IPS-18a (cell line): ENCODE measurements around the gene MAL.

ENCODE experiments used
- H3K27ac ChIP-seq: one replicate; pipeline ENCODE4 v1.5.1; 2013; ENCODE audit warnings: low read length
- H3K27me3 ChIP-seq: one replicate; pipeline ENCODE4 v1.6.1; 2013; ENCODE audit warnings: mild to moderate bottlenecking, low read length; ENCODE audit not compliant: control insufficient read depth, insufficient read depth
- H3K36me3 ChIP-seq: one replicate; pipeline ENCODE4 v1.6.1; 2013; ENCODE audit warnings: low read depth, low read length; ENCODE audit not compliant: control insufficient read depth
- H3K4me1 ChIP-seq: one replicate; pipeline ENCODE4 v1.6.1; 2013; ENCODE audit warnings: low read depth, low read length; ENCODE audit not compliant: control insufficient read depth
- H3K4me3 ChIP-seq: one replicate; pipeline ENCODE4 v1.5.1; 2013; ENCODE audit warnings: low read length
- H3K9ac ChIP-seq: one replicate; pipeline ENCODE4 v1.6.1; 2013; ENCODE audit warnings: mild to moderate bottlenecking, low read length, moderate library complexity
- H3K9me3 ChIP-seq: one replicate; pipeline ENCODE4 v1.6.1; 2013; ENCODE audit warnings: low read depth, low read length; ENCODE audit not compliant: control insufficient read depth

MAL gene

GRCh38 chr2:95047629-95048510, 22.4 kb downstream of the MAL start:
- H3K36me3 ChIP-seq = no peaks in the 10 kb centered on the region
- no peaks in the 10 kb centered on the region for H3K9me3 ChIP-seq
- no peak overlapping the region for H3K9ac ChIP-seq
- H3K27me3 ChIP-seq = no peaks in the 10 kb centered on the region
- no peak overlapping the region for H3K27ac ChIP-seq
- H3K4me3 ChIP-seq = no peak overlapping the region
- no peaks in the 10 kb centered on the region for H3K4me1 ChIP-seq

GRCh38 chr2:95048825-95049682, 23.5 kb downstream of the MAL start:
- no peaks in the 10 kb centered on the region for H3K36me3 ChIP-seq
- H3K27ac ChIP-seq = no peak overlapping the region
- no peaks in the 10 kb centered on the region for H3K27me3 ChIP-seq
- no peak overlapping the region for H3K9ac ChIP-seq
- H3K4me1 ChIP-seq = no peaks in the 10 kb centered on the region
- H3K4me3 ChIP-seq = no peak overlapping the region
- no peaks in the 10 kb centered on the region for H3K9me3 ChIP-seq

GRCh38 chr2:95049683-95049955, 24.1 kb downstream of the MAL start:
- no peaks in the 10 kb centered on the region for H3K27me3 ChIP-seq
- no peaks in the 10 kb centered on the region for H3K4me1 ChIP-seq
- no peaks in the 10 kb centered on the region for H3K36me3 ChIP-seq
- no peak overlapping the region for H3K9ac ChIP-seq
- no peaks in the 10 kb centered on the region for H3K9me3 ChIP-seq
- no peak overlapping the region for H3K27ac ChIP-seq
- H3K4me3 ChIP-seq = no peak overlapping the region

GRCh38 chr2:95049961-95050360, 24.5 kb downstream of the MAL start:
- H3K27ac ChIP-seq = no peak overlapping the region
- H3K36me3 ChIP-seq = no peaks in the 10 kb centered on the region
- H3K27me3 ChIP-seq = no peaks in the 10 kb centered on the region

GRCh38 chr2:95050385-95051300, 25.1 kb downstream of the MAL start:
- H3K27me3 ChIP-seq = no peaks in the 10 kb centered on the region
- no peak overlapping the region for H3K4me3 ChIP-seq
- no peaks in the 10 kb centered on the region for H3K36me3 ChIP-seq
- no peak overlapping the region for H3K27ac ChIP-seq
- no peaks in the 10 kb centered on the region for H3K9me3 ChIP-seq
- H3K9ac ChIP-seq = no peak overlapping the region
- H3K4me1 ChIP-seq = no peaks in the 10 kb centered on the region

More at GRCh38 chr2:95049961-95050360, 24.5 kb downstream of the MAL start:
- no peak overlapping the region for H3K4me3 ChIP-seq
- H3K4me1 ChIP-seq = no peaks in the 10 kb centered on the region
- H3K9ac ChIP-seq = no peak overlapping the region
- H3K9me3 ChIP-seq = no peaks in the 10 kb centered on the region

- Histone ChIP-seq H3K27ac (no peak overlapping the region), H3K36me3 (no peaks in the 10 kb centered on the region), H3K9me3 (no peaks in the 10 kb centered on the region), H3K4me3 (no peak overlapping the region), H3K4me1 (no peaks in the 10 kb centered on the region), H3K9ac (no peak overlapping the region), H3K27me3 (no peaks in the 10 kb centered on the region)
These were observed 26.1 kb downstream of the MAL start for GRCh38 chr2:95051626-95052025.

GRCh38 chr2:95052307-95052706, 26.8 kb downstream of the MAL start:
- Histone ChIP-seq H3K27ac (no peak overlapping the region), H3K36me3 (no peaks in the 10 kb centered on the region), H3K27me3 (no peaks in the 10 kb centered on the region), H3K9ac (no peak overlapping the region), H3K9me3 (no peaks in the 10 kb centered on the region), H3K4me1 (no peaks in the 10 kb centered on the region), H3K4me3 (no peak overlapping the region)

GRCh38 chr2:95052804-95053479, 27.4 kb downstream of the MAL start:
- no peaks in the 10 kb centered on the region for H3K27me3 ChIP-seq

GRCh38 chr2:95053543-95053942, 28.0 kb downstream of the MAL start:
- no peak overlapping the region for H3K9ac ChIP-seq
- no peaks in the 10 kb centered on the region for H3K36me3 ChIP-seq
- no peaks in the 10 kb centered on the region for H3K9me3 ChIP-seq
- H3K4me1 ChIP-seq = no peaks in the 10 kb centered on the region
- H3K27me3 ChIP-seq = no peaks in the 10 kb centered on the region
- no peak overlapping the region for H3K4me3 ChIP-seq
- H3K27ac ChIP-seq = no peak overlapping the region

More at GRCh38 chr2:95052804-95053479, 27.4 kb downstream of the MAL start:
- Histone ChIP-seq H3K27ac (no peak overlapping the region), H3K4me1 (no peaks in the 10 kb centered on the region), H3K36me3 (no peaks in the 10 kb centered on the region), H3K4me3 (no peak overlapping the region), H3K9ac (no peak overlapping the region), H3K9me3 (no peaks in the 10 kb centered on the region)

- H3K9me3 ChIP-seq = no peaks in the 10 kb centered on the region
- H3K4me3 ChIP-seq = no peak overlapping the region
- H3K9ac ChIP-seq = no peak overlapping the region
- H3K4me1 ChIP-seq = no peaks in the 10 kb centered on the region
- H3K27ac ChIP-seq = no peak overlapping the region
- no peaks in the 10 kb centered on the region for H3K36me3 ChIP-seq
- no peaks in the 10 kb centered on the region for H3K27me3 ChIP-seq
These were observed 28.5 kb downstream of the MAL start for GRCh38 chr2:95054016-95054415.

GRCh38 chr2:95055262-95055661, 29.8 kb downstream of the MAL start:
- H3K27ac ChIP-seq = no peak overlapping the region
- H3K36me3 ChIP-seq = no peaks in the 10 kb centered on the region
- H3K27me3 ChIP-seq = no peaks in the 10 kb centered on the region
- H3K4me1 ChIP-seq = no peaks in the 10 kb centered on the region
- no peaks in the 10 kb centered on the region for H3K9me3 ChIP-seq
- H3K4me3 ChIP-seq = no peak overlapping the region
- no peak overlapping the region for H3K9ac ChIP-seq
